Mucosa of descending colon (tissue), 3 donors: ENCODE data around the gene GPR50. TPM values are rescaled to one million over a fixed set of nuclear protein-coding genes. Genes with fewer than 3 reads are reported as not detected.

ENCODE experiments used
- ATAC-seq: fragments of 200-7000 bp; cut with Tn5 transposase; one replicate; pipeline ENCODE4 v1.9.1; 2020; ENCODE audit warnings: mild to moderate bottlenecking, moderate library complexity
- DNase-seq, 3 donors: peaks; one replicate each; pipeline ENCODE4 v3.0.0-alpha.2; 2020
- H3K36me3 ChIP-seq: fragments of 200-600 bp; one replicate; pipeline ENCODE4 v1.8.0; 2021; ENCODE audit warnings: low read depth, mild to moderate bottlenecking
- H3K4me1 ChIP-seq: fragments of 200-600 bp; one replicate; pipeline ENCODE4 v1.8.0; 2021; ENCODE audit warnings: low read depth, mild to moderate bottlenecking
- H3K4me3 ChIP-seq: fragments of 200-600 bp; one replicate; pipeline ENCODE4 v1.8.0; 2021; ENCODE audit warnings: mild to moderate bottlenecking
- H3K9me3 ChIP-seq: fragments of 200-600 bp; one replicate; pipeline ENCODE4 v1.8.0; 2021; ENCODE audit warnings: mild to moderate bottlenecking
- intact Hi-C, 2 donors: fragments of 100-400 bp; cut with DNase I in 1 of 2; cut with micrococcal nuclease in 1 of 2; formaldehyde crosslinking; loops; one replicate each; pipeline versions ENCODE4 v1.11.0 to v1.11.1; 2022; cut with DNase I, micrococcal nuclease
- total RNA-seq, 3 donors: library from RNA; stranded (reverse); fragmentation: NEBNext Ultra II Directional in 2 of 3; extraction: Animal tissue kit (Norgen Biotek cat#: 25700) in 2 of 3; gene quantifications; one replicate each; pipeline versions ENCODE4 v1.2.1 to v1.2.4, GENCODE V29; 2021 to 2023
- TF ChIP-seq, protein P1 (sequence below): fragments of 200-600 bp; IDR thresholded peaks from one replicate; pipeline ENCODE4 v1.8.0; 2022; ENCODE audit warnings: antibody characterized with exemption, mild to moderate bottlenecking
- donor health status: DM: no; HTN: no; CAD: no; lungs with moderate emphysema.
- donor health status: DM: no; HTN: no; CAD: no.
- donor health status: DM: no; HTN: yes; CAD: no.

The GPR50 gene
- total RNA-seq, 3 donors from 2014 or later, result not detected

DNA sequence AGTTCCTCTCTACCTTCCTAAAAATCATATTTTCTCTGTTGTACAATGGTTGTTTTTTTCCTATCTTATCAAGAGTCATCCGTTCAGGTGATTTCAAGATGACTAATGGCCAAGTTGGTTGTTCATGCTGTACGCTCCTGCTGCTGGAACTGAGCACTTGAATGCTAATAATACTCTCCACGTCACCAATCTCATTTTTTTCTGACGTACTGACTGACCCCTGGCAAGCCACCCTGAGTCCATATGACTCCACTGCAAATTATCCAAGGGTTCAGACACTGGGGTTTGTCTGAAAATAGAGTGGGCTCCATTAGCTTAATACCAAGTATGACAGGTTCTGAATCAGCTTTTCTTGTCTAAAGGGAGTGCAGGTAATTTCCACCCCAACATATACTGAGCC lies 21.1 kb upstream of the GPR50 start:
- intact Hi-C loops, result loop anchor here in 1 of 2 donors (10.0 kb wide), 1 partner anchor 530 kb away; no protein-coding TSS in a partner anchor
- no peaks in the 10 kb centered on the region for H3K36me3 ChIP-seq

GRCh38 chrX:151161690-151162089 lies 14.7 kb upstream of the GPR50 start:
- no peaks in the 10 kb centered on the region for H3K4me1 ChIP-seq
- no peak overlapping the region for H3K4me3 ChIP-seq
- no peaks in the 10 kb centered on the region for H3K9me3 ChIP-seq
- intact Hi-C loops, result no loop called here
- ATAC-seq (no peak), DNase-seq (no peak)
- H3K36me3 ChIP-seq, result no peaks in the 10 kb centered on the region
- TF ChIP-seq, protein P1, sequence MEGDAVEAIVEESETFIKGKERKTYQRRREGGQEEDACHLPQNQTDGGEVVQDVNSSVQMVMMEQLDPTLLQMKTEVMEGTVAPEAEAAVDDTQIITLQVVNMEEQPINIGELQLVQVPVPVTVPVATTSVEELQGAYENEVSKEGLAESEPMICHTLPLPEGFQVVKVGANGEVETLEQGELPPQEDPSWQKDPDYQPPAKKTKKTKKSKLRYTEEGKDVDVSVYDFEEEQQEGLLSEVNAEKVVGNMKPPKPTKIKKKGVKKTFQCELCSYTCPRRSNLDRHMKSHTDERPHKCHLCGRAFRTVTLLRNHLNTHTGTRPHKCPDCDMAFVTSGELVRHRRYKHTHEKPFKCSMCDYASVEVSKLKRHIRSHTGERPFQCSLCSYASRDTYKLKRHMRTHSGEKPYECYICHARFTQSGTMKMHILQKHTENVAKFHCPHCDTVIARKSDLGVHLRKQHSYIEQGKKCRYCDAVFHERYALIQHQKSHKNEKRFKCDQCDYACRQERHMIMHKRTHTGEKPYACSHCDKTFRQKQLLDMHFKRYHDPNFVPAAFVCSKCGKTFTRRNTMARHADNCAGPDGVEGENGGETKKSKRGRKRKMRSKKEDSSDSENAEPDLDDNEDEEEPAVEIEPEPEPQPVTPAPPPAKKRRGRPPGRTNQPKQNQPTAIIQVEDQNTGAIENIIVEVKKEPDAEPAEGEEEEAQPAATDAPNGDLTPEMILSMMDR, result no peak

More for the DNA sequence above, 21.1 kb upstream of the GPR50 start:
- TF ChIP-seq, protein P1, result no peak
- ATAC-seq (no peak), DNase-seq (no peak)
- Histone ChIP-seq H3K9me3 (no peaks in the 10 kb centered on the region), H3K4me1 (no peaks in the 10 kb centered on the region), H3K4me3 (no peak overlapping the region)

DNA sequence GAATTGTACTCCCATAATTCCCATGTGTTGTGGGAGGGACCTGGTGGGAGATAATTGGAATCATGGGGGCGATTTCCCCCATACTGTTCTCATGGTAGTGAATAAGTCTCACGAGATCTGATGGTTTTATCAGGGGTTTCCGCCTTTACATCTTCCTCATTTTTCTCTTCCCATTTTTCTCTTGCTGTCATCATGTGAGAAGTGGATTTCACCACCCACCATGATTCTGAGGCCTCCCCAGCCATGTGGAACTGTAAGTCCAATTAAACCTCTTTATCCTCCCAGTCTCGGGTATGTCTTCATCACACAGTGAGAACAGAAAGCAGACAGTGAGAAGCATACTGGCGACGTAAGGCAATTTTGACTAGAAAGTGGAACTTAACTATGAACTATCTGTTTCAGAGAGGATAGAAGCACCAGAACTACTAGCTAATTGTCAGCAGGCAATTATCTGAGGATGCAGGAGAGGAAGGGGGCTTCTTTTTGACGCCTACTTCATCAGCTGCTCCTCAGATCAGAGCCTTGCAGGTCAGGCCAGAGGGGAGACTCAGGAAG lies 8.5 kb upstream of the GPR50 start:
- ATAC-seq (no peak), DNase-seq (no peak)
- H3K36me3 ChIP-seq, result no peaks in the 10 kb centered on the region
- no peaks in the 10 kb centered on the region for H3K4me1 ChIP-seq
- H3K4me3 ChIP-seq, result no peak overlapping the region
- intact Hi-C loops, result no loop called here
- TF ChIP-seq, protein P1, result no peak
- no peaks in the 10 kb centered on the region for H3K9me3 ChIP-seq

DNA sequence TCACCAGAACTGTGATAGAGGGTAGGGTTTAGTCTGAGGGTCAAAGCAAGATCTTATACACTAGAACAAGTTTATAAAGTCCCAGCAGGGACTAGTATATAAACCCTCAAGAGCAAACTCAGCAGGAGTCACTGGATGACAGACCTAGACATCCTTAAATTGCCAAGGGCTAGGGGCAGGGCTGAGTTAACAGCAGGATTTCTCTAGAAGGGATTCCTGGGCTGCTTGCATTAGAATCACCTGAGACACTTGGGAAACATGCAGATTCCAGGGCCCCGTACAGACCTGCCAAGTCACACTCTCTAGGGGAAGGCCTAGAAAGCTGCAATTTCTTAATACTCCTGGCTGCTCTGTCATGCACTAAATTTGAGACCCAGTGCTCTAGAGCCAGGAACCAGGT lies 6.6 kb upstream of the GPR50 start:
- ATAC-seq (no peak), DNase-seq (no peak)
- Histone ChIP-seq H3K4me3 (no peak overlapping the region), H3K36me3 (no peaks in the 10 kb centered on the region), H3K4me1 (no peaks in the 10 kb centered on the region), H3K9me3 (no peaks in the 10 kb centered on the region)
- TF ChIP-seq, protein P1, result no peak
- intact Hi-C loops, result no loop called here

- Histone ChIP-seq H3K4me3 (no peak overlapping the region), H3K9me3 (no peaks in the 10 kb centered on the region), H3K36me3 (no peaks in the 10 kb centered on the region), H3K4me1 (no peaks in the 10 kb centered on the region)
- DNase-seq (no peak), ATAC-seq (no peak)
- intact Hi-C loops, result no loop called here
- TF ChIP-seq, protein P1, result no peak
These were observed 1.7 kb upstream of the GPR50 start for GRCh38 chrX:151174581-151175282.
